Activated CD4-positive, alpha-beta memory T cell treated with anti-CD3 and anti-CD28 coated beads, Interleukin-2, amount 10 ng/mL, durations not matched to agents 7 days and 5 days (primary cell): ENCODE data around the gene DENND6B. TPM values are rescaled to one million over a fixed set of nuclear protein-coding genes. Genes with fewer than 3 reads are reported as not detected.

ENCODE experiments used
- total RNA-seq, 2 experiments: library from RNA; stranded (reverse); gene quantifications; one replicate each; pipeline ENCODE4 v1.2.3, GENCODE V29; 2021

DENND6B gene
- total RNA-seq, 2 experiments from 2014 or later, result 5.0 to 5.6 TPM

Other genes starting within 250 kb of the DENND6B start
- under 1 TPM; 0.30 to 0.50 TPM for gene MLC1, start 241.6 kb downstream of the DENND6B start, total RNA-seq
- not detected for gene MOV10L1, start 237.0 kb downstream of the DENND6B start, total RNA-seq
- gene PANX2, start 156.3 kb downstream of the DENND6B start, total RNA-seq, result under 1 TPM; 0.83 to 0.88 TPM
- gene TRABD, start 141.1 kb downstream of the DENND6B start, total RNA-seq, result 100 to 1,000 TPM; 136 to 138 TPM
- 10 to 100 TPM; 21.5 TPM for gene SELENOO, start 126.0 kb downstream of the DENND6B start, total RNA-seq
- gene TUBGCP6, start 82.0 kb downstream of the DENND6B start, total RNA-seq, result 10 to 100 TPM; 50.6 to 53.9 TPM
- gene HDAC10, start 75.7 kb downstream of the DENND6B start, total RNA-seq, result 10 to 100 TPM; 83.7 to 90.0 TPM
- gene MAPK12, start 65.3 kb downstream of the DENND6B start, total RNA-seq, result 1 to 10 TPM; 4.8 to 5.8 TPM
- gene MAPK11, start 56.6 kb downstream of the DENND6B start, total RNA-seq, result 10 to 100 TPM; 13.4 to 14.2 TPM
- gene PLXNB2, start 19.4 kb downstream of the DENND6B start, total RNA-seq, result 10 to 100 TPM; 21.5 to 23.5 TPM
- 10 to 100 TPM; 56.5 to 58.9 TPM for gene PPP6R2, start 16.3 kb upstream of the DENND6B start, total RNA-seq
- gene SBF1, start 148.0 kb upstream of the DENND6B start, total RNA-seq, result 100 to 1,000 TPM; 181 to 196 TPM
- 1 to 10 TPM; 7.6 to 8.8 TPM for gene ADM2, start 154.5 kb upstream of the DENND6B start, total RNA-seq
- gene MIOX, start 159.8 kb upstream of the DENND6B start, total RNA-seq, result under 1 TPM; 0.48 to 0.60 TPM
- gene LMF2, start 180.7 kb upstream of the DENND6B start, total RNA-seq, result 100 to 1,000 TPM; 111 to 114 TPM
- 100 to 1,000 TPM; 105 to 108 TPM for gene NCAPH2, start 181.2 kb upstream of the DENND6B start, total RNA-seq
- 1 to 10 TPM; 6.4 to 7.0 TPM for gene SCO2, start 198.6 kb upstream of the DENND6B start, total RNA-seq
- gene TYMP, start 203.0 kb upstream of the DENND6B start, total RNA-seq, result 10 to 100 TPM; 89.1 to 90.2 TPM
- gene KLHDC7B, start 218.9 kb upstream of the DENND6B start, total RNA-seq, result 1 to 10 TPM; 8.0 to 8.4 TPM
- under 1 TPM; 0.58 to 0.71 TPM for gene SYCE3, start 235.9 kb upstream of the DENND6B start, total RNA-seq